ENCODE measurements around the gene POLR1H. TPM values are rescaled to one million over a fixed set of nuclear protein-coding genes. Genes with fewer than 3 reads are reported as not detected.
A peak's percentile ranks its signal among the peaks of the same experiment; 100 is the strongest.

The POLR1H gene
- total RNA-seq, 1 experiment from 2014 or later, result 31.9 TPM

DNA sequence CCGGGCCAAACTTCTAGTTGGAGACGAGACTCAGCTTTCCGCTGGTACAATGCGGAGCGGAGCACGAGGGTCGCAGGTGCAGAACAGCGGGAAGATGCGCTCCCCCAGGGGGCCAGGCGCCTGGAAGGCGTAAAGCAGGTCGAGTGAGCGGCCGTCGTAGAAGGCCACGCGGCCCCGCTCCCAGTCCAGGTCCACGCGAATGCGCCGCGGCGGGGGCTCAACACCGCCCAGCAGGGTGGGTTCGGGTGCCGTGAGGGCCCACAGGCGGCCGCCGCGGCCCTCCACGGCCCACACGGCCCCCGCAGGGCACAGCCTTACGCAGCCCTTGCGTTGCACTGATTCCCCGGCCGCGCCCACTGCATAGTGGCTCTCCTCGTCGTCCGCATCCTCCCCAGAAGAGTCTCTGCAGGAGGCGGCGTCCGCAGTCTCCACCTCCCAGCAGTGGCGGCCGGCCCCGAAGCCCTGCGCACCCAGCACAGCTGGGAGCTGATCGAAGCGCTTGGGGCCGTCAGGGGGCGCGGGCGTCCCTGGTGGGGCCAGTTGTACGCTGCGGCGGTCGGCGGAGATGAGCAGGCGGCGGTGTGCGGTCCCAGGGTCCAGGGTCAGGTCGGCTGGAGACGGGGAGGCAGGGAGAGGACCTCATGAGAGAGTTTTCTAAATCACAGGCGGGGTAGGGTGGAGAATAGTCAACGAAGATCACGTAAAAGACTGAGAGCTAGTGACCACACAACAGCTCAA is 10.2 kb downstream of the POLR1H start:
- no peak overlapping the region for H2AK5ac ChIP-seq (ENCODE audit: insufficient read length, low read length)
- no peak overlapping the region for H3K27ac Mint-ChIP-seq
- no peak overlapping the region for H2BK15ac ChIP-seq (ENCODE audit: low read depth, low read length)
- no peak overlapping the region for H3K18ac ChIP-seq (ENCODE audit: insufficient read length, low read depth, low read length)
- peaks cover 42% of the 10 kb centered on the region for H3K27me3 ChIP-seq (ENCODE audit: insufficient read depth, low read length)
- H4K8ac ChIP-seq (replicated peaks; ENCODE audit: insufficient read length, low read depth, low read length), result no peak overlapping the region
- no peak overlapping the region for H3K23ac ChIP-seq (ENCODE audit: insufficient read length, low read depth, low read length)
- WGBS (ENCODE audit: extremely low coverage, insufficient read length, low lambda C conversion rate), result no CpG with 5 or more reads among the region's 68 CpGs
- H3K79me1 ChIP-seq (ENCODE audit: insufficient read depth, low read depth, low read length, poor library complexity, severe bottlenecking), result no peaks in the 10 kb centered on the region
- no peak overlapping the region for H3T11ph ChIP-seq (ENCODE audit: low read length)
- peaks cover 39% of the 10 kb centered on the region for H3K23me2 ChIP-seq (ENCODE audit: insufficient read length, low read depth, low read length, poor library complexity, severe bottlenecking)
- peak overlapping the region; percentile 55 for H3K4me2 ChIP-seq (ENCODE audit: insufficient read depth, insufficient read length, low read length)
- no peaks in the 10 kb centered on the region for H3K9me3 ChIP-seq (ENCODE audit: control insufficient read depth, low read depth, low read length)
- H3K14ac ChIP-seq (ENCODE audit: insufficient read depth, low read length), result peak overlapping the region; percentile 16; the same call in 1 of the 2 replicates
- peak; percentile 29; the same call in 1 of the 3 replicates for TF ChIP-seq CTCF (conservative IDR thresholded peaks at IDR 0.05)
- H3K56ac ChIP-seq (ENCODE audit: insufficient read length, low read depth, low read length), result no peak overlapping the region
- no peak overlapping the region for H2BK5ac ChIP-seq (ENCODE audit: insufficient read length, low read length)
- H3K4ac ChIP-seq (ENCODE audit: low read depth, low read length), result no peak overlapping the region
- H3K4me1 ChIP-seq (ENCODE audit: insufficient read depth, low read length), result no peaks in the 10 kb centered on the region
- no peak overlapping the region for H4K91ac ChIP-seq (ENCODE audit: insufficient read length, low read depth, low read length)
- H2BK120ac ChIP-seq (ENCODE audit: low read depth, low read length, poor library complexity, severe bottlenecking), result no peak overlapping the region
- H3K9me3 Mint-ChIP-seq, result peaks cover 0 to 3% of the 10 kb centered on the region in 2 experiments; a peak in 3 of 5 replicates
- H3K9ac ChIP-seq (ENCODE audit: extremely low read depth, insufficient read length, low read length), result no peak overlapping the region
- no peaks in the 10 kb centered on the region for H4K20me1 ChIP-seq (ENCODE audit: control insufficient read depth, insufficient read depth, insufficient read length)
- no peak overlapping the region for H4K5ac ChIP-seq (ENCODE audit: insufficient read length, low read depth, low read length)
- H3K4me1 Mint-ChIP-seq, result peaks cover 38 to 40% of the 10 kb centered on the region in 2 experiments
- H2BK20ac ChIP-seq (ENCODE audit: low read depth, low read length, poor library complexity, severe bottlenecking), result no peak overlapping the region
- no peak overlapping the region for H2BK12ac ChIP-seq (ENCODE audit: insufficient read length, low read depth, low read length)
- peaks cover 72% of the 10 kb centered on the region for H3K27me3 Mint-ChIP-seq (ENCODE audit: low read depth)
- no peak overlapping the region for H2AFZ ChIP-seq (ENCODE audit: low read length)
- no peak overlapping the region for H3K27ac ChIP-seq (ENCODE audit: insufficient read length, low read depth, low read length)
- H3K36me3 Mint-ChIP-seq (ENCODE audit: insufficient read depth in 1 of 3, low read depth in 3 of 3), result peaks cover 8 to 17% (median 9%) of the 10 kb centered on the region in 3 experiments; a peak in 6 of 7 replicates
- DNase-seq, result peak; percentile 54
- H3K4me3 Mint-ChIP-seq, result peak overlapping the region; percentile 44 to 71
- no peaks in the 10 kb centered on the region for H3K79me2 ChIP-seq (ENCODE audit: insufficient read depth, low read length)

Measured in H9 (cell line).